Stimulated activated CD4-positive, alpha-beta T cell treated with anti-CD3 and anti-CD28 coated beads, TNF-alpha, amount 100 ng/mL, for 4 hours (primary cell): ENCODE measurements around the gene SMC3.
"Not testable (repeated sequence)": the region's sequence is repeated elsewhere in the genome, so short reads cannot be mapped to it uniquely, and the experiment has no call there.

ENCODE experiments used
- DNase-seq, 3 experiments: peaks; one replicate each; pipeline ENCODE4 v3.0.0-alpha.2; 2020; ENCODE audit warnings: low read depth in 3 of 3

Gene SMC3

GRCh38 chr10:110584006-110584405, 16.5 kb downstream of the SMC3 start:
- no peak for DNase-seq

DNA sequence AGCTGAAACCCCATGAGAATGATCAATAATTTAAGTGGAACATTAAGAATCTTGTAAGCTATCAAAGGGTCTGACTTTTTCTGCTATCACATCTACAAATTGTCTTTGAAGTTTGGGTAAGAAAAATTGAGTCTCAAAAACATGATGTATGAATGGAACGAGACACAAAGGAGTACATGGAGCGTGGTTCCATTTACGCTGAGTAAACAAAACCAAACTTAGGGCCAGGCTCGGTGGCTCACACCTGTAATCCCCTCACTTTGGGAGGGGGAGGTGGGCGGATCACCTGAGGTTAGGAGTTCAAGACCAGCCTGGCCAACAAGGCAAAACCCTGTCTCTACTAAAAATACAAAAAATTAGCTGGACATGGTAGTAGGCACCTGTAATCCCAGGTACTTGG, 24.3 kb downstream of the SMC3 start:
- no peak for DNase-seq

DNA sequence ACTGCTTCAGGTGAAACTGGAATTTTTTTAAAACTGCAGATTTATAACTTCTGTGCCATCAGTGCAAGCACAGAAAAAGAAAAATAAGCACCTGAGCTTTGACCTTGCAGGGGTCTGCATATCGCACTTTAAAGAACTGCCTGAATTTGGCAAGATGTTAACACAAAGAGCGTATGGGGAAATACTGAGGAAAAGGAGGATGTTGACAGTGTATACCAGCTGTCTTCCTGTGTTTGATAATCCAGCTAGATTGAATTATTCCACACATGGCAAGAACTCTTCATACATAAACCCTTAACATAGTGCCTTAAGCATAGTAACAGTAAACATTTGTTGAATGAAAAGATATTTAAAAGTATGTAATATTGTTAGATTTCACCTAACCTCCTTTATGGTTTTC, 30.0 kb downstream of the SMC3 start:
- no peak for DNase-seq

- DNase-seq = no peak
These were observed 33.1 kb downstream of the SMC3 start for GRCh38 chr10:110600487-110601101.

DNA sequence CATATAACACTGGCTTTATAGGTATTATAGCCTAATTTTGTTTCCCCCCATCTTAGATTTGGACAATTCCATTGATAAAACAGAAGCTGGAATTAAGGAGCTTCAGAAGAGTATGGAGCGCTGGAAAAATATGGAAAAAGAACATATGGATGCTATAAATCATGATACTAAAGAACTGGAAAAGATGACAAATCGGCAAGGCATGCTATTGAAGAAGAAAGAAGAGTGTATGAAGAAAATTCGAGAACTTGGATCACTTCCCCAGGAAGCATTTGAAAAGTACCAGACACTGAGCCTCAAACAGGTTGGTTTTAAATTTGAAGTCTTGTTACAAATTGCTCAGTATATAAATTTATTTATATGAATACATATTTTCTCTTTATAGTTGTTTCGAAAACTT, 34.1 kb downstream of the SMC3 start:
- no peak for DNase-seq

DNA sequence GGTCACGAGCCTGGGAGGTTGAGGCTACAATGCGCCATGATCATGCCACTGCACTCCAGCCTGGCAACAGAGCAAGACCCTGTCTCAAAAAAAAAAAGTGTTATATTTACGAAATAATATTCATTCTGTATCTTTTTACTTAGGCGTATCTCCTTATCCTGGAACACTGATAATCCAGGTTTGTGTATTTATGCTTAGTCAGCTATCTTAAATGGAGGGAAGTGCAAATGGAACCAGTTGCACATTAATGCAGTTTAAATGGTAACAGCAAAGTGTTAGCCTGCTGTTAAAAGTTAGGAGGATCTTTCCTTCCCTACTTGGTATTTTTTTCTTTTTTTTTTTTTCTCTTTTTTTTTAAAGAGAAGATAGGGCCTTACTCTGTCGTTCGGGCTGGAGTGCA, 40.6 kb downstream of the SMC3 start:
- no peak for DNase-seq

- no peak for DNase-seq
These were observed 42.1 kb downstream of the SMC3 start for GRCh38 chr10:110609605-110610004.

- peak in 1 of 3 experiments; percentile 28 for DNase-seq
These were observed 42.8 kb downstream of the SMC3 start for GRCh38 chr10:110610308-110610774.

DNA sequence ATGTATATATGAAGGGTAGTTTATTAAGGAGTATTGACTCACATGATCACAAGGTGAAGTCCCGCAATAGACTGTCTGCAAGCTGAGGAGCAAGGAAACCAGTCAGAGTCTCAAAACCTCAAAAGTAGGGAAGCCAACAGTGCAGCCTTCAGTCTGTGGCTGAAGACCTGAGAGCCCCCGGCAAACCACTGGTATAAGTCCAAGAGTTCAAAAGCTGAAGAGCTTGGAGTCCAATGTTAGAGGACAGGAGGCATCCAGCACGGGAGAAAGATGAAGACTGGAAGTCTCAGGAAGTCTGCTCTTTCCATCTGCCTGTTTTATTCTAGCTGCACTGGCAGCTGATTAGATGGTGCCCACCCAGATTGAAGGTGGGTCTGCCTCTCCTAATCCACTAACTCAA, 43.3 kb downstream of the SMC3 start:
- DNase-seq = not testable (repeated sequence)

- DNase-seq = no peak
These were observed 44.6 kb downstream of the SMC3 start for GRCh38 chr10:110612087-110612486.

- no peak for DNase-seq
These were observed 45.1 kb downstream of the SMC3 start for GRCh38 chr10:110612629-110613028.

DNA sequence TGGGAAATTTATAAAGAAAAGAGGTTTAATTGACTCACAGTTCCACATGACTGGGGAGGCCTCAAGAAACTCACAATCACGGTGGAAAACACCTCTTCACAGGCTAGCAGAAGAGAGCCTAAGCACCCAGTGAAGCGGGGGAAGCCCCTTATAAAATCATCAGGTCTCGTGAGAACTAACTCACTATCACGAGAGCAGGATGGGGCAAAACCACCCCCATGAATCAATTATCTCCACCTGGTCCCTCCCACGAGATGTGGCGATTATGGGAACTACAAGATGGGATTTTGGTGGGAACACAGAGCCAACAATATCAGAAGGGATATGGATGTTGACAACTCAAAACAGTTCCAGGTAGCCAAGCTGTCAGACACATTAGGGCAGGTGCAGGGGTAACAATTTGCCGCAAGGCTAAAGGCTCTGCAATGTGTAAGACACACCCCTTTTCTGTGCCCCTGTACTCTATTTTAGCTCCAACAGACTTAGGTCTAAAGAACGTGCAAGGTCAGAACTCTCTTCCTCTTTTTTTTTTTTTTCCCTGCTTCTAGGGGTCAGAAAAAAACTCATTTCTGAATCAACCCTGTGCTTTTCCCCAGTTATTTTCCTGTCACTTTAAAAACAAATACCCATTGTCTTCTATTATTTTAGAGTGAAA, 46.0 kb downstream of the SMC3 start:
- no peak for DNase-seq

- no peak for DNase-seq
These were observed 46.6 kb downstream of the SMC3 start for GRCh38 chr10:110613996-110614495.

GRCh38 chr10:110615057-110615747, 47.7 kb downstream of the SMC3 start:
- DNase-seq = no peak

DNA sequence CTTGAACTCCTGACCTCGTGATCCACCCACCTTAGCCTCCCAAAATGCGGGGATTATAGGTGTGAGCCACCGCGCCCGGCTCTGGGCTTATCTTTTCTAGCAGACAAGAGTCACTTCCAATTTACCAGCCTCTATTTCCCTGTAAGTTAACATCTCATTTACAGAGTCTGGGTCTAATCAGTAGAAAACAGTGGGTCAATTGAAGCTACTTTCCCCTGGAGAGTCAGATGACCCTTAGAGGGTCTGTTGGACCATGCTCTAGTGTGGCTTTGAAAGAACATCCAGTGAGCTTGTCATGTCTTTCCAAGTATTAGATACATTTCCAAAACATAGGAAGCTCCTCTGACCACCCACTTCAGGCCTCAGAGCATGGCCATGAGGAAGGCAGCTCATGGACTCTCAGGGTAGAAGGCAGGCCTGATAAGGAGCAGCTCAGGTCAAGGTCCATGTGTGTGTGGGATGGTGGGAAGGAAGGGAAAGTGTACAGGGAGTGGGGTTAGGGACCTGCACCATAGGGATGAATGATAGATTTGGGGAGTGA, 49.1 kb downstream of the SMC3 start:
- no peak for DNase-seq

DNA sequence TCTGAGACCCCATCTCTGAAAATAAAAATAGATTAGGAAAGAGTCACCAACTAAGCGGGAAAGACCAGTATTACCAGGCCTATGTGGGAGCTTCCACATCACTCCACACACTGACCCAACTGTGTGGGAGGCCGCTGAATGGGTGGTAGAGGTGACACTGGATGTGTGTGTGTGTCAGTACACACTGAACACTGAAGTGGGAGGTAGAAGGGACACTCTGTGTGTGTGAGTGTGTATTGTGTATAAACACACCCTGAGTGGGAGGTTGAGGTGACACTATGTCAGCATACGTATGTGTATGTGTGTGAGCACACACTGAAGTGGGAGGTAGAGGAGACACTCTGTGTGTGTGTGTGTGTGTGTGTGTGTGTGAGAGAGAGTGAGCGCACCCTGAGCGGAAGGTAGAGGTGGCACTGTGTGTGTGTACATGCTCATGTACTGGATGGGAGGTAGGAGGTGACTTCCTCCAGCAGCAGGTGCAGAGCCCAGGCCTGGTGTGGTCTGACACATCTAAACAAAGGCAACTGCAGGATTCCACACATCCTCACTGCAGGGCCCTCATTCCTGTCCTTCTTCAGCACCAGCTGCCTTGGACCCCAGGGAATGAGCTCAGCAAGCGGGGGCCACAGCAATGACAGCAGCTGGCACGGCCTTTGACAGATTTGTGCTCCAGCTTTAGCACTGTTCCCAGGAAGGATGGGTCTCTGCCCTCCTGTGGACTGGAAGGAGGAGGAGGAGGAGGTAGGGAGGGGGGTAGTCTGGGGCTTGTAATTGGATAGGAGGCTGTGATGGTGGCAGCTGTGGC, 50.1 kb downstream of the SMC3 start:
- DNase-seq = no peak

GRCh38 chr10:110618230-110618610, 50.7 kb downstream of the SMC3 start:
- DNase-seq = no peak

DNA sequence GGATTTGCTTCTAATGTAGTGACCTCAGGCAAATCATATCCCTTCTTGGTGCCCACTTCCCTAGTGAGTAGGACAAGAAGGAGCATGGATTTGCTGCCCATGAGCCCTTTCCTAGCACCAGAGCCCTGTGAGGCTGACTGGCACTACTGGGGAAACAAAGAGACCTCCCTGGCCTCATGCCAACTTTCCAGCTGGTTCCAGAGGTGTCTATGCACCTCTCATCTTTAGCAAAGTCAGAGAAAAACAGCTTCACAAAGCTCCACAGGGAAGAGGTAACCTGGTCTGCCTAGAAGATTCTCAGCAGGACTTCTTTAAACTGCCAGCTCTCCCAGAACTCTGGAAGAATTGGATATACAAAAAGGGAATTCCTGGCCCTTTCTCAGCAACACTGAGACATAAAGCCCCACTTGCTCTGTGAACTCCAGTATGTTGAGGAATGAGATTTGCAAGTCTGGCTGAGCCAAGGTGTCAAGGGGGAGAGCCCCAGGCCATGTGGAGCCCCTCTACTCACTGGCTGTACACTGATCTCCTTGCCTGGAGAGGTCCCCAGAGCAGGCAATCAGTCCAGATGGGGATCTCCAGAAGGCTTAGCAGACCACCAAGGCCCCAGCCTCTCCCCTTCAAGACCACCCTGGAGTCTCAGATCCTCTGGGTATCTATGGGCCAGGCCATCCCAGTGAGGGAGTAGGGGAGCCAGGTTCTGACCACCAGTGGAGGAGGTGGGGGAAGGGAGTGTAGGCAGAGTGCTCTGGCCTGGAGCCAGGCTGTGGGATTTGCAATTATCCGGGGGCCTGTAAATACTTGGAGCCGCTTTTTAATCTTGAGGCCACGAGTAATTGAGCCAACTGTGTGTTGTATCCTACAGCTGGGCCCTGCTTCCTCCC, 52.3 kb downstream of the SMC3 start:
- DNase-seq = no peak

DNA sequence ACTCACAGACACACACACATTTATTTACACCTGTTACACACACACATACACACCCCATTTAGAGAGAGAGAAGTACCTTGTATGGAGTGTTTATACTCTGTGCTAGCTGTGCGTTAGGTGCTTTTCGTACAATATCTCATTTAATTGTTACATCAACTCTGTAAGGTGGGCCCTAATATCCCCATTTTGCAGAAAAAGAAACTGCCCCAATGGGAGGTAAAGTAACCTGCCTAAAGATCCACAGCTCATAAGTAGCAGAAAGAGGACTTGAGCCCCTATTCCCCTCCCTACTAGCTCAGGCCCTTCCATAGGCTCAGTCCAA, 52.9 kb downstream of the SMC3 start:
- no peak for DNase-seq

- DNase-seq = not testable (repeated sequence)
These were observed 55.8 kb downstream of the SMC3 start for GRCh38 chr10:110623316-110623715.

DNA sequence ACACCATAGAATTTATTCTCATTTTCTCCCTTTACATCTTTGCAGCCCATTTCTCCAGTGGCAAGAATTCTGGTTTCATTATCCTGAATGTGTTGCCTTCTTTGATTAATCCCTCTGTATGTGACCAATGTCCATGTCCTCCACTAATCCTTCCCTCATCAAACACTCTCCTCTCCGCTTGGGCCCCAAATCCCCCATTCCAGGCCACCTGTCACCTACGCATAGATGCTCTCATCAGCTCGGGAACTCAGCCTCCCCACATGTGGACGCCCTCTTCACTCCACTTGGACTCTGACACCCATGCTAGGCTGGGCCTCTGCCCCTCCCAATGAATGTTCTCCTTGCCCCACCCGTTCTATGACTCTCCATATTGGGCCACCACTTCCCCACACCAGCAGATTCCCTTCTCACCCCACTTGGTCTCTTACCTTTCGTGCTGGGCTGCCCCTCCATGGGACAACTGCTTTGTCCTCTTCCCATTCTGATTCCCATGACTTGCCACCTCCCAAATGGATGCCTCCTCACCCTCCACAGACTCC, 57.9 kb downstream of the SMC3 start:
- no peak for DNase-seq
